Stimulated activated naive CD4-positive, alpha-beta T cell treated with Interleukin-2 at 50 U/mL for 16 hours (primary cell): ENCODE data around the gene PARL.

Experiments used
- DNase-seq: peaks from one replicate; lab custom pipeline; 2025; lab: John Stamatoyannopoulos, UW

The PARL gene, protein sequence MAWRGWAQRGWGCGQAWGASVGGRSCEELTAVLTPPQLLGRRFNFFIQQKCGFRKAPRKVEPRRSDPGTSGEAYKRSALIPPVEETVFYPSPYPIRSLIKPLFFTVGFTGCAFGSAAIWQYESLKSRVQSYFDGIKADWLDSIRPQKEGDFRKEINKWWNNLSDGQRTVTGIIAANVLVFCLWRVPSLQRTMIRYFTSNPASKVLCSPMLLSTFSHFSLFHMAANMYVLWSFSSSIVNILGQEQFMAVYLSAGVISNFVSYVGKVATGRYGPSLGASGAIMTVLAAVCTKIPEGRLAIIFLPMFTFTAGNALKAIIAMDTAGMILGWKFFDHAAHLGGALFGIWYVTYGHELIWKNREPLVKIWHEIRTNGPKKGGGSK

DNA sequence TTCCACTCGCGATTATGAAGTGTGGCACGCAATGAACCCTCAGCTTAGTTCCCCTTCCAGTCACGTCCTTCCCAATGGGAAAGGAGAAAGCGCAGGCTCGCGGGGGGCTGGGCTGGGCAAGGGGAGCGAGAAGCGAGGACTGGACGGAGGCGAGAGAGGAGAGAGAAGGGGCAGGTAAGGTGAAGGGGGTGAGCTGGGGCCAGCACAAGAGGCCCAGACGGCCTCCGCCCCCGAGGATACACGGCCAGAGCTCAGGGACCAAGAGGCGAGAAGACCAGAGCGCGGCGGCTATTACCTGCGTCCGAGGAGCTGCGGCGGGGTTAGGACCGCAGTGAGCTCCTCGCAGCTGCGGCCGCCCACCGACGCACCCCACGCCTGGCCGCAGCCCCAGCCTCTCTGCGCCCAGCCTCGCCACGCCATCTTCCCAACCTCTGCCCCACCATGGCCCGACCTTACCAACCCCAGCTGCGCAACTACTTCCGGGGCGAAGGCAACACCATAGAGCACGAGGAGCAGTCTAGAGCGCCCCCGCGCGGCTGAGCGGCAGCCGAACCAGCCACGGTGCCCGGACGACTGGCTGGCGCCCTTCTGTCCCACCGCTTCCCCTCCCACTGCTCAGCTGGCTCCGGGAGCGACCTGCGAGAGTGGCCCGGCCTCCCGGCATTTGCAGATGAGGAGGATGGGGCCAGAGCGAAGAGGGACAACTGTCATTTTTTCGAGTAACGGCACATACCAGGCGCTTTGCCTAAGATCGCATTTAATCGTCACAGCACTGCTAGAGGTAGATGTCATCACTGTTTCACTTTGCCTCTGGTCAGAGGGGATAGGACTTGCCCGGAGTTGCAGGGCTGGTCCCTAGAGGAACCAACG, at the start of gene PARL:
Gene PARL, minus strand, starts transcription at position 454 of the 870 bp plus-strand sequence. Its CDS starts 34 bp downstream, at position 420.
- peak; percentile 96 for DNase-seq

DNA sequence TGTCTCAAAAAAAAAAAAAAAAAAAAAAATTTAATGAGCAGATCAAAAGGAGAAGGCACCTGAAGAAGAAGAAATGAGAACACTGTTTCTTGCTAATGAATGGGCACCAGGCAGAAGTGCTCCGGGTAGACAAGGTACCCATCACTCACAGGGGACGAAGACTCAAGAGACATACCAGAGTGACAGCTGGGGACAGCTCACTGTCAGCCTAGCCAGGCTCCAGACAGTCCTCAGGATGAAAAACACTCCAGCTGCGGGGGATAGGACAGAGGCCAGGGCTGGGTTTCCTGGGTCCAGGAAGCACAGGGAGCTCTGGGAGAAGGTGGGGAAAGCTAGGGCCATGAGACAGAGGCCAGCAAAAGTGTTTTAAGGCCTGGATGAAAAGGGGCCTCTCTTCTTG, 48.5 kb upstream of the PARL start:
- DNase-seq, result no peak

DNA sequence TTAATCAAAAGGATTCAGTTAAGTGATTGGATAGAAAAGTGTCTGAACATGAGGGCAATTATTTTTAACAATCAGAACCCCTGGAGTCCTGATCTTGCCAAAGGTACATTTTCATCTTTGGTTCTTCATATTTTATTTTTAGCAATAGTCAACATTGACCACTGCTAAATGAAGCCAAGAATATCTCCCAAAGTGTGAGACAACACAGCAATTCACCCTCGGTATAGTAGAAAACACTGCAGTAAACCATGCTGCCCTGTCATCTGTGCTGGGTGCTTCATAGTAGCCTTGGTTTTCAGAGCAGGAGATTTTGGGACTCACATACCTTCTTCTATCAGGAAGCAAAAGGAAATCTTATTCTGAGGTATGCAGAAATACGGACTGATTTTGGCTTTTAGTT, 47.2 kb upstream of the PARL start:
- DNase-seq, result no peak

DNA sequence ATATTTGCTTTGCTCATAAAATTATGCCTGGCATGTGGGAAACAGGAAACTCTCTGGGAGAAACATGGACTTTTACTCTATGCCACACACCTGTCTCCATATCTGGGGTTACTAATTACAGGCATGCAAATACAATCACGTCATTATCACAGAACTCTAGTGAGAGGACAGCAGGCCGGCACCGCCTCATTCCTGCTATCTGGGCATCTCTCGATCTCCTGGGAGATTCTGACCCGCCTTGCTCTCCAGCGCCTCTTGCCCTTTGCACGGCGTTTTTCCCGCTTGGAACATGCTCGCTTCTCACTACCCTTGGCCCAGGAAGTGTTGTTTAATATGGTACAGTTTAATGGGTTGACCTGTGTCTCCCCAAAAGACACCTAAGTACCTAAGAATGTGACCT, 45.4 kb upstream of the PARL start:
- DNase-seq, result no peak

DNA sequence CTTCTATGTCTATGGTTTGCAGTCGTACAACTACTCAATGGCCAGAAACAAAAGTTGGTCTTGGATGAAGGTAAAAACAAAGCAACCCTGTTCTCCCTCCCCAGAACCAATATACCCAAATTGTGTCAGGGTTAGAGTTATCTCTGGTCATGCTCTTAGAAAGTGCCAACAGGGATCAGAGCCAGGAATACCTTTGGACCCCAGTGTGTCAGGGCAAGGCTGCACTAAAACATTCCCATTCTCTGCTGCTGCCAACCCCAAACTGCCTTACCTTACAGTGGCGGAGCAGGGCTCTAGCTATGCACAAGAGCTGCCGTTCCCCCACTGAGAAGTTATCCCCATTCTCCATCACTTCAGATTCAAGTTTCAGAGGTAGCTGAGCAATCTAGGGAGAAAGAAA, 42.4 kb upstream of the PARL start:
- DNase-seq, result no peak

DNA sequence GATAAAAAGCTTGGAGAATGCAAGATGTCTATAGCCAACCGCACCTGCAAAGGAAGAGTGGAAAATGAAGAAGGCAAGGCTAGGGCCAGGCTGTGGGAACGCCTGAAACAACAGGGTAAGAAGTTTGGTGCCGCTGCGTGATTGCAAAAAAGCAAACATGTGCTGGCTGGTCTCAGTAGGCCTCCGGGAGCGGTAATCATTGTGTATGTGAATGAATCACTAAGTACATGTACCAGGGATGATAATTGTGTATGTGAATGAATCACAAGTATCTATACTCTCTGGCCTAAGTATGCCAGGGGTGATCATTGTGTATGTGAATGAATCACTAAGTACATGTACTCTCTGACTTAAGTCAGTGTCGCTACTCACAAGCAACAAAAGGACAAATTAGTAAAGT, 40.3 kb upstream of the PARL start:
- no peak for DNase-seq

DNA sequence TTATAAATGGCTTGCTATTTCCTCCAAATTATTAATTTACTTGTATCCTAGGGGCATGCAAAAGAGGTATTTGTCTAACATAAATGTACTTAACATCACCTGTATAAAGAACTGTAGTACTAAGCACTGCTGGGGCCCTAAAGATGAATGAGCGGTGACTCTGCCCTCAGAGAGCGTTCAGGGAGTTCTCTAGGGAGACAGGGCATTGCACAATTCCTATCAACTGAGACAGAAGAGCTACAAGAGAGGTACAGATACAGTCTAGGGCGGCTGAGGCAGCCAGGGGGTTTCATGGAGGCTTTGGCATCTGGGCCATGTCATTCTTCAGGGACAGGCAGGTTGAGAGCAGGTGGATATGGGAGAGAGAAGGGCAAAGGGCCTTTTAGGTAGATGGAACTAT, 39.9 kb upstream of the PARL start:
- DNase-seq, result no peak

DNA sequence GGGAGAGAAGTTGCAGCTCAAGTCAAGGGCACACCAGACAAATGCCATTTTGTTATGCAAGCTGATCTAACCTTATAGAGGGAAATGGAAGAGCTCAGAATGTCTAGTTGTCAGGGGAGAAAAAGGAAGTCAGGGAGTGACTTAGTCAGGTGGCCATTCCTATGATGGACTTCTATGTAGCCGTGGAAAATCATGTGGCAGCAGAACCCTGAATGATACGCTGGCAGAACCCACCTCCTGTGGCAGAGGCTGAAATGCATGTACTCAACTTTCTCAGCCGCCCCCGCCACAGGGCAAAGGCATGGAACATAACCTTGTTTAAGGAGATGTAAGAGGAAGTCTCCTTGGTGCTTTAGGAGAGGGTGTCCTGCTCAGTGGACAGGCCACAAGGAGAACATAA, 37.7 kb upstream of the PARL start:
- no peak for DNase-seq

DNA sequence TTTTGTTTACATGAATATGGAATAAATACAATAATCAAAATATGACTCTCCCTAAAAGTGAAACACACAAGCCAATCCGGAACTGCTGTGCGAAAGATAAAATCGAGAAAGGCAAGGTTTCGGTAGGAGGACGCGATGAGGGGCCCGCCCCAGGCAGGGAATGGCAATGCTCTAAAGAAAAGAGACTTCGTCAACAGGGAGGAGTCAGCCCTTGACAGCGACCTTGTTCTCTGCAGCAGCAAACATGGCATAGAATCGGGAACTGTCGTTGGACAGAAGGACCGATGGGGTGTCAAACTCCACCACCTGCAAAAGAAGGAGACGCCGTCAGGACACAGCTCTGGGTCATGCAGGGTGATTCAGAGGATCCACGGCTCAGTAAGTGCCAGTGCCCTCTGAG, 36.4 kb upstream of the PARL start:
- no peak for DNase-seq

DNA sequence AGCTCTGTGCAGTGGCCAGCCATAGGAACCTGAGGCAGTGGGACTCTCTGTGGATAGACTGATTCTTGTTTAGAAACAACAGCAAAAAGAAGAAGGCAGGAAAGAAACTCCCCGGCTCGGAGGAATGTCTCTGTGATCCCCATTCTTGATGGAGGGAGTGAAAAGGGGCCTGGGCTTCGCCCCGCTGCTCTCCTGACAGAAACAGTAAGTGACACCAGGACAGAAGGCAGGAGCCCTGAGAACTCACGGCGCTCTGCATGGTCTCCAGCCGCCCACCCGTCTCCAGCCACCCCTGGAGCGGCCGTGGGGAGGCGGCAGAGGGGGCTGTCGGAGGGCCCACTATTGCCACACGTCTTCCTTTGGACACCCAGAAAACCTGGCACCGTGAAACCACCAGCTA, 35.7 kb upstream of the PARL start:
- DNase-seq, result no peak

DNA sequence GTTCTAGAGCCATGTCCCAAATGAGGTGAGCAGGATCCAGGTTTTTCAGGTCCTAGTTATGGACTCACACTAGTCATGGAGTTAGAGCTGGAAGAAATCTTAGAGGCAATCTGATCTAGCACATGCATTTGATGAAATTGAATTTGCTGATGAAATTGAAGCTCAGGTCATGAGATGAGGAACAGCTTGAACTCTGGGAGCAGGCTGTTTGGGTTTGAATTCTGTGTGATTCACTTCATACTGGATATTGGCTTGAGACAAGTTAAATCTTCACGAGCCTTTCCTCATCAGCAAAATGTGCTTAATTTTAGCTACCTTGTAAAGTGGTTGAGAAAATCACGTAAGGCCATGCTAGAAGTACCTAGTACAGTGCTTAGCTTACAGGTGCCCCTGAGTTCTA, 33.5 kb upstream of the PARL start:
- DNase-seq, result no peak

DNA sequence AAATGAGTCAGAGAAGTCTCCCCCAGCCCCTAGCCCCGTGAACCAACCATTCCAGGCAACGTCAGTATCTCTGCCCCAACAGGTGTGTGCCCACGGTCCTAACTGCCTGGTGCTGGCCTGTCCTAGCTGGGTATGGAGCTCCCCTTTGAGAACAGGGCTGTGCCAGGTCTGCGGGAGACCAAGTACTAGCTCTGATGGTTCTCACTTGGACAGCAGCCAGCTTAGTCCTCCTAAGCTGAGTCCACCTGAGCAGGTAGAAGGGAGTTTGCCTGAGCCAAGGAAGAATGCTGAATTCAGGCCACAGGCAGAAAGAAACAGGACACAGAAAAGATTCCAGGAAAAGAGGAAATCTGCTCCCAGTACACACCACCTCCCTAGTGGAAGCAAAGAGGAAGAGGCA, 33.1 kb upstream of the PARL start:
- DNase-seq, result no peak

DNA sequence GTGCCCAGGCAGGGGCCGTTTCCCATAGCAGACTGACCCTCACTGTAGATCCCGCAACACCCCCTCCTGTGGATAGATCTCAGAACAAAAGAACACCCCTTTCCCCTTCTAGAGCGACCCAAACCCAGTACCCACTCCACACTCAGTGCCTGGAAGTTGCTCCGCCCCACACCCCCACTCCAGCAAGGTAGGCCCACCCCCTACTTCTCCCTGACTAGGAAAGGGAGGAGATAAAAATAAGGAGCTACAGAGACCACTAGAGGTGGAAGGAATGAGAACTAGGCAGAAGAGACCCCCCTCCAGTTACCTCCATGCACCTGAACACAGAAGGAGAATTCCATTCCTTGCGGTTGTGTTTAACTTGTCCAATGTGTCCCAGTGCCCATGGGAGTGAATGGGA, 30.2 kb upstream of the PARL start:
- no peak for DNase-seq

DNA sequence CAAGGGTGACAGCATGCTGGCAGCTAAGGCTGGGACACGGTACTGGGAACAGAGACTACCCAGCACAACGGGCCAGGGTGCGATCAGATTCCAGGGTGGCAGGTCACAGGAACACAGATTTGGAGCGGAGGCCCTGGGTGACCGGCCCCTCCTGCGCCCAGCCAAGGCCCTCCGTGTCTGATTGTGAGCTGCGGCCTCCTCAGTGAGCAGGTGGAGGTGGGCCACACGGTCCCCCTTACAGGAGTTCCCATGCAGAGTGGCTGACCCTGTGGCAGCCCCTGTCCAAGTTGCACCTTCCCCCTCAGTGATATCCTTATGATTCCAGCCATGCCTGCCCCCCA, 28.9 kb upstream of the PARL start:
- no peak for DNase-seq

DNA sequence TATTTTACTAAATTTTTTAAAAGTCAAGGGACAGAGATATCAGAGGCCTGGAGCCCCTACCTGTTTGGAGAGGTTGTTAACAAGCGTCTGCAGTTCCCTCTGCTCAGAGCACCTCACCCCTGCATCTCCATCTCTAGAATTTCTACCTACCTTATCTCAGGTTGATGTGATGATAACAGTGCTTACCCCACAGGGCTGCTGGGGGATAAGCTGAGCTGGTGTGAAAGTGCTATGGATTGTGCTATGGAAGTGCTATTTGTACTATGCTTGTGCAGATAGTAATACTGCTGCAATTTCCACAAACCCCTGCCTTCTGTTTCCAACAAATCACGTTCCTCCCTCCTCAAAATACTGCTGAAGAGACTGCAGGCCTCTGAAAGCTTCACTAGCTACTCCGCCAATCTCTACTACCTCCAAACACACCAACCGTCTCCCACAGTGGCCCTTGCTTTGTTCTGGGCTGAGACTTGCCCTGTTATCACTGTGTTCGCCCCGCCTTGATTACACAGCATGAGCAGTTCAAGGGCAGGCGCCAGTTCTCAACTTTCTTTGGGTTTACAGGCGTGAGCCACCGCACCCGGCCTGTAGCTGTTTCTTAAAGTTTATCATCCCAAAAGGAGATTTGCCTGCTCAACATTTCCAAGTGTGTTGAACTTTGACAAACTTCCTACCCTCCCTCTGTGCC, 28.4 kb upstream of the PARL start:
- no peak for DNase-seq

DNA sequence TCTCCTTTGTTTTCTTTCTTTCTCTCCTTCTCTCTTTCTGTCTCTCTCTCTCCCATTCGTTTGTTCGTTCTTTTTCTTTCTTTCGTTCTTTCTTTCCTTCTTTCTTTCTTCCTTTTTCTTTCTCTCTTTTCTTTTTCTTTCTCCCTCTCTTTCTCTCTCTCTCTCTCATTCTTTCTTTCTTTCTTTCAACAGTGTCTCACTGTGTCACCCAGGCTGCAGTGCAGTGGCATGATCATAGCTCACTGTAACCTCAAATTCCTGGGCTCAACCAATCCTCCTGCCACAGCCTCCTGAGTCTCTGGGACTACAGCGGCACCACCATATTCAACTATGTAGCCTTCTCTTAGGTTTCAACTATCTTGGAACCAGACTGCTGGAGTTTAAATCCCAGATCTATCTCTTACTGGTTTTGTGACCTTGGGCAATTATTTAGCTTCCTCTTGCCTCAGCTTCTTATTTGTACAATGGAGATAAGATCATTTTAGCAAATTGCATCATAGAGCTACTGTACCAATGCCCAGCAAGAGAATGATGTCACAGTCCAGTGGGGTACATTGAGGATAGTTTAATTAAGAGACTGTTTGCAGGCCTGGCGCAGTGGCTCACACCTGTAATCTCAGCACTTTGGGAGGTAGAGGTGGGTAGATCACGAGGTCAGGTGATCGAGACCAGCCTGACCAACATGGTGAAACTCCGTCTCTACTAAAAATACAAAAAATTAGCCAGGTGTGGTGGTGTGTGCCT, 27.3 kb upstream of the PARL start:
- DNase-seq, result no peak

DNA sequence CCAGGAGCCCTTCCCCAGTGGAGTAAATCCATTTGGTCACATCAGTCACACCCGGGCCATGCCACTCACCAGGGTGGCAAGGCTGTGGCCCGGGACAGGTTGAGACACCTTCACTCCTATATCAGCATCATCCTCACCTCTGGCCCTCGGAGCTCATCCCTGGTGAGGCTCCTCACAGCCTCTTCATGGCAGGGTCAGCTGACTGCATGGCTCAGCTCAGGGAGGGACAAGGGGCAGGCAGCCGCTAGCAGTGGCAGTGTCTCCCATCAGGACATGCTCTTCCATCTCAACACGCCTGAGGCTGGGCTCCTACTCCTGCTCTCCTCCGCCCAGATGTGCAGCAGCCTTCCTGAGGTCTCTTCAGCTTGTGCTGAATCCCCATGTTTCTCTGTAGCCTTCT, 26.4 kb upstream of the PARL start:
- no peak for DNase-seq

DNA sequence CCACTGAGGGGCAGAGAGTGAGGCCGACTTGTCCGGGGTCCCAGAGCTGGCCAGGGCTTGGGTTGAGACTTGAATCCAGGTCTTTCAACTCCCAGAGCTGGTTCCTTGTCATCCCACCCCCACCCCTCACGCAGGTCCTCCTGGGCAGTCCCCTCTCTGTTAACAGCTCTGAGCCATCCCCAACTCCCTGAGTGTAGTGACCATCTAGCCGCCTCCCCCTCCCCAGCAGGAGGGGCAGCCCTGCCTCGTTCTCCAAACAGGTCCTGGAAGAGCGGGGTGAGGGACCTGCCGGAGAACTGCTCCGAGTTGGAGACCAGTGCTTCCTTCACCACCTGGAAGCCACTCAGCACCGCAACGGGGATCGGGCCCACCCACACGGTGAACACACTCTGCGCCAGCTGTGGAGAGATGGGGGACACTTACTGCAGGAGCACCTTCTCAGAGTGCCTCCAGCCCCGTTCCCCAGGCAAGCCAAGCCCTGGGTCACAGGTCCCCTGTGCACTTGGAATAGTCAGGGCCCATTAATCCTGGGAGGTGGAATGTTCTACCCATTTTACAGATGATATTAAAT, 24.4 kb upstream of the PARL start:
- no peak for DNase-seq

DNA sequence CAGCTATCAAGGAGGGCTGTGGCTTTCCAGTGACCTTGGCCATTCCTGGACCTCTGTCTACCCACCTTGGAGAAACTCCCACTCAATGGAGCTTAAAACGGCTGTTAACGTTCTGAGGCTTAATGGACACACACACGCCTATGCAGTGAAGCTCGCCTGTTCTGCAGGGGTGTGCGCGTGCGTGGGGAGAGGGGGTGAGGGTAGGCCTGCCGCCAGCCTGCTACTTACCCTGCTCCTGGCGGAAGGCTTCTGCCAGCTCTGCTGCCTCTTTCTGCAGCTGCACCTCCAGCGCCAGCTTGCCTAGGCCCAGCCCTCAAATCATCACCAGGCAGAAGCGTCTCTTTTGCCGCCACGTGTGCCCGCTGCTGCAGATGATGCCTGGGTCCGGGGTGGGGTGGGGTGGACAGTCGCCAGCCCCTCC, 23.2 kb upstream of the PARL start:
- DNase-seq, result no peak

DNA sequence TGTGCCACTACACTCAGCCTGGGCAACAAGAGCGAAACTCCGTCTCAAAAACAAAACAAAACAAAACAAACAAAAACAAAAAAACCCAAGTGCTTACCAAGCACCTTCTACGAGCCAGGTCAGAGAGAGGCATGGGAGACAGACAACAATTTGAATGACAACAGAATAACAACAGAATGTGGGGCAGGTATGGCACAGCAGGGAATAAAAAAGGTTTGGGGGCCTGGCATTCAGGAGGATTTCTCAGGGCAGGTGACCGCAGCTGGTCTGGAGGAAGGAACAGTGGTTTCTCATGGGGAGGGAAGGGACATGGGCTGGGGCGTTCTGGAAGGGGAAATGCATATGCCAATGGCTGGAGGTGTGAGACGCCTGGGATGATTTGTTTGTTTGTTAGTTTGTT, 22.5 kb upstream of the PARL start:
- no peak for DNase-seq

DNA sequence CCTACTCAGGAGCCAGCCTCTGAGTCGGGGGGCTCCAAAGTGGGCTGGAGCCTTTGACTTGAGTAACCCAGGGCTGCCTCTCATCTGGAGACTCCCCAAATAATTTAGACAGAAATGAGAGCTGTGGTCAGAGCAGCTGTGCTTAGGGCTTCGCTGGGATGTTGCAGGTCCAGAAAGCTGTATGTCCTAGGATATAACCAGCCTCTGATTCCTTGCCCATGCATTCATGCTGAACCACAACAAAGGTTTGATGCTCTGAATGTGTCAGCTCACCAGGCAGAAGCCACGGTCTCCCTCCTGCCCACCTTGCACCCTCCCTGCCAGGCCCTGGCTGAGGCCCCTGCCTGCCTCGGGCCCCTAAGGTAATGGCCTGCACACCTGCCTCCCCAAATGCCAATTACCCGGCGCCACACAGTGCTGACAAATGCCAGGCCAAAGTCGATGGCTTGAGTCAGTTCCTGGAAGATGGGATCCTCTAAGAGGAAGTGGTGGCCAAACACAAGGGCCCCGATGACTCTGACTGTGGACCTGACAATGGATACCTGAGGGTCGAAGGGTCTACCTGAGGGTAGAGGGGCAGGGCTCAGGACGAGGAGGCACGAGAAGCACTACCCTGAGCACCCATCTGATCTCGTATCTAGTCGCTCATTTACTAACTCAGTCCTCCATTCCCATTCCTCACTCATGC, 21.7 kb upstream of the PARL start:
- no peak for DNase-seq
